GM12801 (cell line): Measurements from ENCODE around the gene SIRPA.

Experiments used
- TF ChIP-seq, protein P1 (sequence below): IDR thresholded peaks from one replicate; pipeline ENCODE4 v1.5.1; 2011; ENCODE audit warnings: control low read depth; ENCODE audit not compliant: insufficient read length; ENCODE audit errors: extremely low read depth

Gene SIRPA

DNA sequence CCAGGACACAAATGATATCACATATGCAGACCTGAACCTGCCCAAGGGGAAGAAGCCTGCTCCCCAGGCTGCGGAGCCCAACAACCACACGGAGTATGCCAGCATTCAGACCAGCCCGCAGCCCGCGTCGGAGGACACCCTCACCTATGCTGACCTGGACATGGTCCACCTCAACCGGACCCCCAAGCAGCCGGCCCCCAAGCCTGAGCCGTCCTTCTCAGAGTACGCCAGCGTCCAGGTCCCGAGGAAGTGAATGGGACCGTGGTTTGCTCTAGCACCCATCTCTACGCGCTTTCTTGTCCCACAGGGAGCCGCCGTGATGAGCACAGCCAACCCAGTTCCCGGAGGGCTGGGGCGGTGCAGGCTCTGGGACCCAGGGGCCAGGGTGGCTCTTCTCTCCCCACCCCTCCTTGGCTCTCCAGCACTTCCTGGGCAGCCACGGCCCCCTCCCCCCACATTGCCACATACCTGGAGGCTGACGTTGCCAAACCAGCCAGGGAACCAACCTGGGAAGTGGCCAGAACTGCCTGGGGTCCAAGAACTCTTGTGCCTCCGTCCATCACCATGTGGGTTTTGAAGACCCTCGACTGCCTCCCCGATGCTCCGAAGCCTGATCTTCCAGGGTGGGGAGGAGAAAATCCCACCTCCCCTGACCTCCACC lies 42.2 kb downstream of the SIRPA start:
- TF ChIP-seq, protein P1, sequence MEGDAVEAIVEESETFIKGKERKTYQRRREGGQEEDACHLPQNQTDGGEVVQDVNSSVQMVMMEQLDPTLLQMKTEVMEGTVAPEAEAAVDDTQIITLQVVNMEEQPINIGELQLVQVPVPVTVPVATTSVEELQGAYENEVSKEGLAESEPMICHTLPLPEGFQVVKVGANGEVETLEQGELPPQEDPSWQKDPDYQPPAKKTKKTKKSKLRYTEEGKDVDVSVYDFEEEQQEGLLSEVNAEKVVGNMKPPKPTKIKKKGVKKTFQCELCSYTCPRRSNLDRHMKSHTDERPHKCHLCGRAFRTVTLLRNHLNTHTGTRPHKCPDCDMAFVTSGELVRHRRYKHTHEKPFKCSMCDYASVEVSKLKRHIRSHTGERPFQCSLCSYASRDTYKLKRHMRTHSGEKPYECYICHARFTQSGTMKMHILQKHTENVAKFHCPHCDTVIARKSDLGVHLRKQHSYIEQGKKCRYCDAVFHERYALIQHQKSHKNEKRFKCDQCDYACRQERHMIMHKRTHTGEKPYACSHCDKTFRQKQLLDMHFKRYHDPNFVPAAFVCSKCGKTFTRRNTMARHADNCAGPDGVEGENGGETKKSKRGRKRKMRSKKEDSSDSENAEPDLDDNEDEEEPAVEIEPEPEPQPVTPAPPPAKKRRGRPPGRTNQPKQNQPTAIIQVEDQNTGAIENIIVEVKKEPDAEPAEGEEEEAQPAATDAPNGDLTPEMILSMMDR: no peak

DNA sequence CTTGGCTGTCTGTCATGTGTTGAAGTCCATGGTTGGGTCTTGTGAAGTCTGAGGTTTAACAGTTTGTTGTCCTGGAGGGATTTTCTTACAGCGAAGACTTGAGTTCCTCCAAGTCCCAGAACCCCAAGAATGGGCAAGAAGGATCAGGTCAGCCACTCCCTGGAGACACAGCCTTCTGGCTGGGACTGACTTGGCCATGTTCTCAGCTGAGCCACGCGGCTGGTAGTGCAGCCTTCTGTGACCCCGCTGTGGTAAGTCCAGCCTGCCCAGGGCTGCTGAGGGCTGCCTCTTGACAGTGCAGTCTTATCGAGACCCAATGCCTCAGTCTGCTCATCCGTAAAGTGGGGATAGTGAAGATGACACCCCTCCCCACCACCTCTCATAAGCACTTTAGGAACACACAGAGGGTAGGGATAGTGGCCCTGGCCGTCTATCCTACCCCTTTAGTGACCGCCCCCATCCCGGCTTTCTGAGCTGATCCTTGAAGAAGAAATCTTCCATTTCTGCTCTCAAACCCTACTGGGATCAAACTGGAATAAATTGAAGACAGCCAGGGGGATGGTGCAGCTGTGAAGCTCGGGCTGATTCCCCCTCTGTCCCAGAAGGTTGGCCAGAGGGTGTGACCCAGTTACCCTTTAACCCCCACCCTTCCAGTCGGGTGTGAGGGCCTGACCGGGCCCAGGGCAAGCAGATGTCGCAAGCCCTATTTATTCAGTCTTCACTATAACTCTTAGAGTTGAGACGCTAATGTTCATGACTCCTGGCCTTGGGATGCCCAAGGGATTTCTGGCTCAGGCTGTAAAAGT lies 43.5 kb downstream of the SIRPA start:
- TF ChIP-seq, protein P1: no peak

DNA sequence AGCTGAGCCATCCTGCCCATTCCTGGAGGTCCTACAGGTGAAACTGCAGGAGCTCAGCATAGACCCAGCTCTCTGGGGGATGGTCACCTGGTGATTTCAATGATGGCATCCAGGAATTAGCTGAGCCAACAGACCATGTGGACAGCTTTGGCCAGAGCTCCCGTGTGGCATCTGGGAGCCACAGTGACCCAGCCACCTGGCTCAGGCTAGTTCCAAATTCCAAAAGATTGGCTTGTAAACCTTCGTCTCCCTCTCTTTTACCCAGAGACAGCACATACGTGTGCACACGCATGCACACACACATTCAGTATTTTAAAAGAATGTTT lies 44.0 kb downstream of the SIRPA start:
- TF ChIP-seq, protein P1: no peak

DNA sequence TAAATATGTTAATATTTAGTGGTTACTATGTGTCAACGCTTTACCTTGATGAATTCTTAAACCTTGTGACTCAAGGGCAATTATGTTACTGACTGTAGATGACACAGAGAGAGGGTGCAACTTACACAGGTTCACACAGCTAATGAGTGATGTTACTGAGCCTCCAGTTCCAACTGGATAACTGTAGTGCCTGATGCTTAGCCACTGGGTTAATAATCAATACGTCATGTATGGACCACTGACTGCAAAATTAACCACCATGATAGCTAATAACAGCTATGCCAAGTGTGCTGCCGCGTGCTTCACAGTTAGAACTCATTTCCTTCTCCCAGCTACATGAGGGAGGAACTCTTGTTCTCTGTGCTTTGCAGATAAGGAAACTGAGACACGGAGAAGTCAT lies 45.4 kb downstream of the SIRPA start:
- TF ChIP-seq, protein P1: no peak

GRCh38 chr20:1941226-1941625 lies 46.0 kb downstream of the SIRPA start:
- TF ChIP-seq, protein P1: no peak

DNA sequence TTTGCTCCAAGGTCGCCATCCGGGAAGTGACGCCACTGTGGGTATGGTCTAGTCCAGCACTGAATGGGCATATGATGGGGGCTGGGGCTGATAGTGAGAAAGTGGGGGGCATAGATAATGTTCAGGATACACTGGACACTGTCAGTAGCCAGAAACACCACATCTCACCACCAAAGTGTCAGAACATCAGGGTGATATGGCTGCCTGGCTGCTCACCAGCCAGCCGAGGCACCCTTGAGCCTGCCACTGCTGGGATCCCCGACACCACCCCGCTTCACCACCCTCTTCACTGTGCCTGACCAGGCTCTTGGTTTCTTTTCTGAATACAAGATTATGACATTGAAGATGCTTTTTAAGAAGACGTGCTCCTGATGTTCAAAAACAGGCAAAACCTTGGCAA lies 46.9 kb downstream of the SIRPA start:
- TF ChIP-seq, protein P1: no peak

- TF ChIP-seq, protein P1: no peak
Observed at GRCh38 chr20:1942486-1943274, 47.5 kb downstream of the SIRPA start.
